ENCODE data around the gene LMAN2L. TPM values are rescaled to one million over a fixed set of nuclear protein-coding genes. Genes with fewer than 3 reads are reported as not detected.

Gene LMAN2L
- total RNA-seq = 34.0 and 36.0 TPM in 2 replicates
- long read RNA-seq, transcript LMAN2L-201 (8 exons, 2,397 nt) = major isoform, 410 of 459 reads
- long read RNA-seq, partial matches to known transcripts = 14 of 459 reads
- long read RNA-seq, other reads (novel, unspliced or antisense) = 27 of 459 reads

- H3K36me3 Mint-ChIP-seq (ENCODE audit: insufficient read depth) = peaks cover 2% of the 10 kb centered on the region
- peak within 1 kb of the TSS; percentile 97 for H3K4me3 Mint-ChIP-seq (ENCODE audit: low read depth)
- no peaks in the 10 kb centered on the region for H3K27me3 Mint-ChIP-seq
- DNase-seq (ENCODE audit: low spot score, unreplicated experiment) = peak; percentile 90
- TF ChIP-seq CTCF (IDR thresholded peaks at IDR 0.05; ENCODE audit: unreplicated experiment) = no peak
- peaks cover 16% of the 10 kb centered on the region for H3K4me1 Mint-ChIP-seq (ENCODE audit: low read depth)
- peak within 1 kb of the TSS; percentile 96 for H3K27ac Mint-ChIP-seq
- no peaks in the 10 kb centered on the region for H3K9me3 Mint-ChIP-seq (ENCODE audit: low read depth)
Measured at GRCh38 chr2:96739633-96740428, at the start of gene LMAN2L. Gene LMAN2L, minus strand, starts transcription at chr2:96740064. Its CDS starts 24 bp downstream, at chr2:96740040.

GRCh38 chr2:96789245-96789617 is 49.4 kb upstream of the LMAN2L start:
- Mint-ChIP-seq H3K27ac (no peak overlapping the region), H3K36me3 (ENCODE audit: insufficient read depth) (no peaks in the 10 kb centered on the region), H3K27me3 (no peaks in the 10 kb centered on the region), H3K9me3 (ENCODE audit: low read depth) (no peaks in the 10 kb centered on the region), H3K4me1 (ENCODE audit: low read depth) (peaks cover 4% of the 10 kb centered on the region), H3K4me3 (ENCODE audit: low read depth) (no peak overlapping the region)
- DNase-seq (ENCODE audit: low spot score, unreplicated experiment) = no peak
- no peak for TF ChIP-seq CTCF (IDR thresholded peaks at IDR 0.05; ENCODE audit: unreplicated experiment)

- H3K27me3 Mint-ChIP-seq = no peaks in the 10 kb centered on the region
- H3K9me3 Mint-ChIP-seq (ENCODE audit: low read depth) = no peaks in the 10 kb centered on the region
- no peak overlapping the region for H3K4me3 Mint-ChIP-seq (ENCODE audit: low read depth)
- H3K4me1 Mint-ChIP-seq (ENCODE audit: low read depth) = peaks cover 4% of the 10 kb centered on the region
- H3K36me3 Mint-ChIP-seq (ENCODE audit: insufficient read depth) = no peaks in the 10 kb centered on the region
- H3K27ac Mint-ChIP-seq = peak overlapping the region; percentile 82
- no peak for DNase-seq (ENCODE audit: low spot score, unreplicated experiment)
- no peak for TF ChIP-seq CTCF (IDR thresholded peaks at IDR 0.05; ENCODE audit: unreplicated experiment)
Measured at GRCh38 chr2:96788442-96789244, 48.8 kb upstream of the LMAN2L start.

- Mint-ChIP-seq H3K27me3 (no peaks in the 10 kb centered on the region), H3K36me3 (ENCODE audit: insufficient read depth) (no peaks in the 10 kb centered on the region), H3K4me3 (ENCODE audit: low read depth) (no peak overlapping the region), H3K4me1 (ENCODE audit: low read depth) (peaks cover 4% of the 10 kb centered on the region), H3K9me3 (ENCODE audit: low read depth) (no peaks in the 10 kb centered on the region), H3K27ac (no peak overlapping the region)
- TF ChIP-seq CTCF (IDR thresholded peaks at IDR 0.05; ENCODE audit: unreplicated experiment) = no peak
- DNase-seq (ENCODE audit: low spot score, unreplicated experiment) = no peak
Measured at GRCh38 chr2:96787411-96787810, 47.5 kb upstream of the LMAN2L start.

GRCh38 chr2:96783388-96783787 is 43.5 kb upstream of the LMAN2L start:
- H3K4me3 Mint-ChIP-seq (ENCODE audit: low read depth) = no peak overlapping the region

More at GRCh38 chr2:96783388-96783787, 43.5 kb upstream of the LMAN2L start:
- H3K36me3 Mint-ChIP-seq (ENCODE audit: insufficient read depth) = peaks cover 6% of the 10 kb centered on the region
- DNase-seq (ENCODE audit: low spot score, unreplicated experiment) = no peak
- TF ChIP-seq CTCF (IDR thresholded peaks at IDR 0.05; ENCODE audit: unreplicated experiment) = no peak
- H3K27me3 Mint-ChIP-seq = no peaks in the 10 kb centered on the region
- no peaks in the 10 kb centered on the region for H3K4me1 Mint-ChIP-seq (ENCODE audit: low read depth)
- H3K27ac Mint-ChIP-seq = no peak overlapping the region
- no peaks in the 10 kb centered on the region for H3K9me3 Mint-ChIP-seq (ENCODE audit: low read depth)
